HG02981 (cell line): ENCODE results near the gene COL4A3.
"Not testable (repeated sequence)": the region's sequence is repeated elsewhere in the genome, so short reads cannot be mapped to it uniquely, and the experiment has no call there.

Source experiments
- ATAC-seq: cut with Tn5 transposase; IDR thresholded peaks from one replicate; pipeline ENCODE4 v1.9.1; 2021; ENCODE audit warnings: mild to moderate bottlenecking, moderate library complexity; ENCODE audit not compliant: unreplicated experiment

COL4A3 gene

DNA sequence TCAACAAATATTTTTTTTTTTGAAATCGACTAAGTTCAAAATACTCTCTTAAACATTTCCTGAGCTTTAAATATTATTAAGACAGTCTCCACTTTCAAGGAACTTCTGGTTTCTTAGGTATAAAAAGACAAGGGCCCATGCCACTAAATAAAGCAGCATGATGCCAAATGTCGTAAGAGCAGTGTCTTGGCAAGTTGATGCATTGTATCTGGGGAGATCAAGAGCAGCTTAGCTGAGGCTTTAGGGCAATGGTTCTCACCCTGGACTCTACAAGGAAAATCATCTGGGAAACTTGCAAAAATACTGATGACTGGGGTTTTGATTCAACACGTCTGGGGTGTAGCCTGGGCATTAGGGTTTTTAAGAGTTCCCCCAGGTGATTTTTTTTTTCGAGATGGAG lies 41.3 kb downstream of the COL4A3 start:
- ATAC-seq: no peak

GRCh38 chr2:227206406-227206805 lies 42.0 kb downstream of the COL4A3 start:
- ATAC-seq: no peak

GRCh38 chr2:227207573-227207972 lies 43.1 kb downstream of the COL4A3 start:
- ATAC-seq: no peak

DNA sequence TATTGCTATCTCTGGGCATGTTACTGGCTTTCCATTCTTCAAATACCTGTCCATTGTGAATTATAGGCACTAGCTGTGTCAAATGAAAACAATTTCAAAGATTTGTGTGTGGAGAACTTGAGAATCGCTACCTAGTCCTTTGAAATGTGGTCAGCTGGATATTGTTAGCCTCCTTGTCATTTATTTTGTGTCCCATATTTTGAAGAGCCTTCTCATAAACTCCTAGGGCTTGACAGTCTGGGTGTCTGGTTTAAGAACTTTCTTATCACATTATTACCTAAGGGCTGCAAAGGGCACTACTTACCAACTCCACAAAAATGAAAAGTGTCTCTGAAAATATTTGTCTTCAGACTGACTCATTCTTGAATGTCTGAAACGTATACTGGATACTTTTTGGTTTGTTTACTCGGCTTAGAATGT lies 50.2 kb downstream of the COL4A3 start:
- ATAC-seq: no peak

DNA sequence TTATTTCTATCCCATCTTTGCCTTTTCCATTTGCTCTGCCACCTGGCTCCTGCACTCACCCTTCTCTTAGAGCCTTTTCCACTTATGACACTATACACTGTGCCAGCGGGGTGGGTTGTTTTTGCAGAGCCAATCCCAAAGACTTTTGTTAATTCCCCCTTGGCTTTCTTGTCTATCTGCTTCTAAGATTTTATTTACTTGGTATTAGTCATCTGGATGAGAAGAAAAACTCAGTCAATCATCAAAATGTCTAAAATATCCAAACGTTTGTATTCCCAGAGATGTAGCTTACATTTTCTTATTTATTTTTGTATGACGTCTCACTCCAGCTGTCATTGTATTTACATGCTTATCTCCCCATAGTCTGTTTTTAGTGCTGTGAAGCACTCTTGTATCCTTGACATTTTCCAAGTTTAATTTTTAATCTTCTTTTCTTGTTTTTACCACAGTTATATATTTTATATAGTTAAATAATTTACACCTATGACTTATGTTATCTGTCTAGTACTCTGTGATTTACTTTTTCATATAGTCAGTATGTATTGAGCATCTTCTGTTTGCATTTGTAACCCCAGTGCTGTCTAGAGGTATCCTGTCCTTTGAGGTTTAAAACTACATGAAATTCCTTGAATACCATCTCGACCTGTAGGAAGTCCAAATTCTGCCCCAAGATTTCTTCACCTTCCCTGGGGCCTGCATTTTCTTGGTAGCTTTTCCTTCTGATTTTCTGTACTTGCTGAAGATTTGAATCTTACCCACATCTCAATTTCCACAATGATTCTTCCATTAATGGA lies 55.1 kb downstream of the COL4A3 start:
- no peak for ATAC-seq

GRCh38 chr2:227221120-227221519 lies 56.7 kb downstream of the COL4A3 start:
- no peak for ATAC-seq

GRCh38 chr2:227222292-227222691 lies 57.9 kb downstream of the COL4A3 start:
- ATAC-seq: no peak

GRCh38 chr2:227225641-227226040 lies 61.2 kb downstream of the COL4A3 start:
- not testable (repeated sequence) for ATAC-seq

DNA sequence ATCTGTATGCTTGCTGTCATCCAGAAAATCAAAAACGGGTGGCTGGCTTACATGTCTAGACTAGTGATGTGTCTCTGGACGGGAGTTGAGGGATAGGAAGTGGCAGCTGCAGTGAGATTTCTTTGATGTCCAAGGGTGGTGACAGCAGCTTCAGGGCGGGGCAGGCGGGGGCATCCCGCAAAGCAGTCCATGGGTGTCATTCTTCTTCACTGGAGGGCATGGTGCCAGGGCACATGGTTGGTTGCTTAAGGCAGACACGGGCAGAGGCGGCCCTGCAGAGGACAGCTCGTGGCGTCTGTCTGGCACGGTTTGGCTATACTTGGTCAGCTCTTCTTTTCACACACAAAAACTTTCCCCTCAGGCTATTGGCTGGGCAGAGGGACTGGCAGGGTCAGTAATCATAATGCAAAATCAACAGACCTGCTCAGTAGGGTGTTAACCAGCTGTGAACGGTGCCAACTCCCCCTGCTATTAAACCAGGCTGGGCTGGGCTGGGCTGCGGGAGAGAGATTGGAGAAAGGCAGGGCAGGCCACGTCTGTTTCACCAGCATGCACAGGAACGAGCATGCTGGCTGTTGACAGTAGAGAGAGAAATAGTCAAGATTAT lies 63.7 kb downstream of the COL4A3 start:
- no peak for ATAC-seq

GRCh38 chr2:227230151-227230550 lies 65.7 kb downstream of the COL4A3 start:
- ATAC-seq: no peak

GRCh38 chr2:227234429-227234828 lies 70.0 kb downstream of the COL4A3 start:
- no peak for ATAC-seq

DNA sequence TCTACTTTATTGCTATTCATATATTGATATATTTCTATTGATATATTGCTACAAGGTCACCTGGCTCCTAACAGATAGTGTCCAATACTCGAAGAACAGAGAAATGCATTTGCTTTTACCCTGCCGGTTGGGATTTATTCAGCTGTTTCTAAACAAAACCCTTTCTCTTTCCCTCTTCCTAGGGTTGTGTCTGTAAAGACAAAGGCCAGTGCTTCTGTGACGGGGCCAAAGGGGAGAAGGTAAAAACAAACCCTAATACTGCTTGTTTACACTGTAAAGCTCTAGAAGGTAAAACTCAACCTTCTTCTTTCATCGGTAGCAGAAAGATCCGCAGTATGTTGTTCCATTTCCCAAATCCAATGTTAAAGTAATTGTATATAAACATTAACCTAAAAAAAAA lies 73.4 kb downstream of the COL4A3 start:
- ATAC-seq: no peak

GRCh38 chr2:227238238-227239237 lies 74.1 kb downstream of the COL4A3 start:
- ATAC-seq: peak; percentile 69

DNA sequence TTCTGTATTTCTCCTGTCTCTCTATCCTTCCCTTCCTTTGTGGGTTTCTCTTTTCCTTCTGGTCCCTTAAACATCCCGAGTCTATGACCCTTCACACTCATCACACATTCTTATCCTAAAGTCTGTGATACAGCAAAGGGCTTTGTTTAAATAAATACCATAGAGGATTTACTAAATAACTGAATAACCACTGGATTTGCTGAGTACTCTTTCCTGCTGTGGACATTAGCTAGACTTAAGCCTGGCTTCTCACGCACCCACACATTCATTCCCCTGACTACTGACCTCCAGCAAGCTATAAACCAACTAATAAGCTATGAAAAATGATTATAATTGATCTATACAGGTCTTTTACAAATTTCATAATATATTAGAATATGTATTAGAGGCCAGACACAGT lies 76.6 kb downstream of the COL4A3 start:
- ATAC-seq: no peak

GRCh38 chr2:227248876-227249275 lies 84.5 kb downstream of the COL4A3 start:
- ATAC-seq: no peak

- no peak for ATAC-seq
These were observed 88.4 kb downstream of the COL4A3 start for GRCh38 chr2:227252831-227253230.

DNA sequence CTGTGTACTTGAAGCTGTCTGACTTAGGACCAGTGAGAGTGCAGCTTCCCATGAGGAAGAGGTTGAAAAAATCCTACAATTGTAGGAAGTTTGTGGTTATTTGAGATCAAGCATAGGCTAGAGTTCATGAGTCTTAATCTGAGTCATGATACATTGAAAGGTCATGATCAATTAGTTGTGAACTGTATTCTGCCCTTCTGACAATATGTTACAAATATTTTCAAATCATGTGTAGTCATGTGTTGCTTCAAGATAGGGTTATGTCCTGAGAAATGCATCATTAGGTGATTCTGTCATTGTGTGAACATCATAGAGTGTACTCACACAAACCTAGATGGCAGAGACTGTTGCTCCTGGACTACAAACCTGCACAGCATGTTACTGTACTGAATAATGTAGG lies 92.2 kb downstream of the COL4A3 start:
- ATAC-seq: no peak

GRCh38 chr2:227257820-227258219 lies 93.4 kb downstream of the COL4A3 start:
- no peak for ATAC-seq

DNA sequence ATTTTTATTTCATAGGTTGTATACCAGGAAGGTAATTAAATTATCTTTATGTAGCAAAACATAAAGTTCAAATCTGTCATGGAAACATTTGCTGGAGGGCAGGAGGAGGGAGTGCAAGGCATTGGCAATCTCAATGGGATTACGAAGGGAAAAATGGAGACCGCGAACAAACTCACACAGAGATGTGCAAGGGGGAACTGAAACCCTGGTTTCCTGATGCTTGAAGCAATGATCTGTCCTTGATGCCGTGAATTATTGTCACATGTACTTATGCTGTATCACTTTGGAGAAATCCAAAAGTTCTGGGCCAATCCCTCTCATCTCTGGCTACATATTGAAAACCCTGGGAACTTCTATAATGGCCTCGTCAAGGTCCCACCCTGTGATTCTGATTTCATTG lies 95.6 kb downstream of the COL4A3 start:
- no peak for ATAC-seq

GRCh38 chr2:227267410-227268115 lies 103.1 kb downstream of the COL4A3 start:
- no peak for ATAC-seq

- ATAC-seq: no peak
These were observed 116.5 kb downstream of the COL4A3 start for GRCh38 chr2:227280895-227281294.
